Liver (tissue), 3 donors: Measurements from ENCODE around the gene SLFN11.

Source experiments
- HNF4G ChIP-seq: IDR thresholded peaks from 2 replicates; pipeline ENCODE4 v1.6.1; 2016; ENCODE audit warnings: antibody characterized with exemption
- RAD21 ChIP-seq, 2 donors: IDR thresholded peaks; 2 replicates each; pipeline ENCODE4 v1.6.1; 2016; ENCODE audit warnings: antibody characterized with exemption in 2 of 2, mild to moderate bottlenecking in 2 of 2
- TF ChIP-seq, protein P1 (sequence below): fragments of 150-350 bp; IDR thresholded peaks from 2 replicates; pipeline ENCODE4 v1.5.1; 2017; ENCODE audit warnings: improper control_type of control experiment, low read depth, low read length; ENCODE audit not compliant: missing input control
- TF ChIP-seq, protein P2 (sequence below): IDR thresholded peaks from 2 replicates; pipeline ENCODE4 v1.6.1; 2016; ENCODE audit warnings: antibody characterized with exemption
- TF ChIP-seq, protein P3 (sequence below): IDR thresholded peaks from 2 replicates; pipeline ENCODE4 v1.6.1; 2016; ENCODE audit warnings: antibody characterized with exemption, mild to moderate bottlenecking
- donor health status: healthy.
- donor health status: healthy.

DNA sequence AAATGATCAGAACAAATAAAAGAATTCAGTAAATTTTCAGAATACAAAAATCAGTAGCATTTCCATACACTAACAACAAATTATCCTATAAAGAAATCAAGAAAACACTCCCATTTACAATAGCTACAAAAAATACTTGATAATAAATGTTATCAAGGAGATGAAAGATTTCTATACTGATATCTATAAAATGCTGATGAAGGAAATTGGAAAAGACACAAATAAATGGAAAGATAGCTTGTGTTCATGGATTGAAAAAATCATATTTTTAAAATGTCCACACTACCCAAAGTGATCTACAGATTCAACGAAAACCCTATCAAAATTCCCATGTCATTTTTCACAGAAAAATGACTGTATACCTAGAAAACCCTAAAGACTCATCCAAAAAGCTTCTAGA lies 40.8 kb upstream of the SLFN11 start:
- TF ChIP-seq HNF4G: no peak
- TF ChIP-seq, protein P1, sequence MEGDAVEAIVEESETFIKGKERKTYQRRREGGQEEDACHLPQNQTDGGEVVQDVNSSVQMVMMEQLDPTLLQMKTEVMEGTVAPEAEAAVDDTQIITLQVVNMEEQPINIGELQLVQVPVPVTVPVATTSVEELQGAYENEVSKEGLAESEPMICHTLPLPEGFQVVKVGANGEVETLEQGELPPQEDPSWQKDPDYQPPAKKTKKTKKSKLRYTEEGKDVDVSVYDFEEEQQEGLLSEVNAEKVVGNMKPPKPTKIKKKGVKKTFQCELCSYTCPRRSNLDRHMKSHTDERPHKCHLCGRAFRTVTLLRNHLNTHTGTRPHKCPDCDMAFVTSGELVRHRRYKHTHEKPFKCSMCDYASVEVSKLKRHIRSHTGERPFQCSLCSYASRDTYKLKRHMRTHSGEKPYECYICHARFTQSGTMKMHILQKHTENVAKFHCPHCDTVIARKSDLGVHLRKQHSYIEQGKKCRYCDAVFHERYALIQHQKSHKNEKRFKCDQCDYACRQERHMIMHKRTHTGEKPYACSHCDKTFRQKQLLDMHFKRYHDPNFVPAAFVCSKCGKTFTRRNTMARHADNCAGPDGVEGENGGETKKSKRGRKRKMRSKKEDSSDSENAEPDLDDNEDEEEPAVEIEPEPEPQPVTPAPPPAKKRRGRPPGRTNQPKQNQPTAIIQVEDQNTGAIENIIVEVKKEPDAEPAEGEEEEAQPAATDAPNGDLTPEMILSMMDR: no peak
- TF ChIP-seq, protein P2, sequence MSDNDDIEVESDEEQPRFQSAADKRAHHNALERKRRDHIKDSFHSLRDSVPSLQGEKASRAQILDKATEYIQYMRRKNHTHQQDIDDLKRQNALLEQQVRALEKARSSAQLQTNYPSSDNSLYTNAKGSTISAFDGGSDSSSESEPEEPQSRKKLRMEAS: no peak
- TF ChIP-seq RAD21 (IDR thresholded peaks at IDR 0.05): no peak
- TF ChIP-seq, protein P3, sequence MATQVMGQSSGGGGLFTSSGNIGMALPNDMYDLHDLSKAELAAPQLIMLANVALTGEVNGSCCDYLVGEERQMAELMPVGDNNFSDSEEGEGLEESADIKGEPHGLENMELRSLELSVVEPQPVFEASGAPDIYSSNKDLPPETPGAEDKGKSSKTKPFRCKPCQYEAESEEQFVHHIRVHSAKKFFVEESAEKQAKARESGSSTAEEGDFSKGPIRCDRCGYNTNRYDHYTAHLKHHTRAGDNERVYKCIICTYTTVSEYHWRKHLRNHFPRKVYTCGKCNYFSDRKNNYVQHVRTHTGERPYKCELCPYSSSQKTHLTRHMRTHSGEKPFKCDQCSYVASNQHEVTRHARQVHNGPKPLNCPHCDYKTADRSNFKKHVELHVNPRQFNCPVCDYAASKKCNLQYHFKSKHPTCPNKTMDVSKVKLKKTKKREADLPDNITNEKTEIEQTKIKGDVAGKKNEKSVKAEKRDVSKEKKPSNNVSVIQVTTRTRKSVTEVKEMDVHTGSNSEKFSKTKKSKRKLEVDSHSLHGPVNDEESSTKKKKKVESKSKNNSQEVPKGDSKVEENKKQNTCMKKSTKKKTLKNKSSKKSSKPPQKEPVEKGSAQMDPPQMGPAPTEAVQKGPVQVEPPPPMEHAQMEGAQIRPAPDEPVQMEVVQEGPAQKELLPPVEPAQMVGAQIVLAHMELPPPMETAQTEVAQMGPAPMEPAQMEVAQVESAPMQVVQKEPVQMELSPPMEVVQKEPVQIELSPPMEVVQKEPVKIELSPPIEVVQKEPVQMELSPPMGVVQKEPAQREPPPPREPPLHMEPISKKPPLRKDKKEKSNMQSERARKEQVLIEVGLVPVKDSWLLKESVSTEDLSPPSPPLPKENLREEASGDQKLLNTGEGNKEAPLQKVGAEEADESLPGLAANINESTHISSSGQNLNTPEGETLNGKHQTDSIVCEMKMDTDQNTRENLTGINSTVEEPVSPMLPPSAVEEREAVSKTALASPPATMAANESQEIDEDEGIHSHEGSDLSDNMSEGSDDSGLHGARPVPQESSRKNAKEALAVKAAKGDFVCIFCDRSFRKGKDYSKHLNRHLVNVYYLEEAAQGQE: no peak
